GM12891 (cell line): Measurements from ENCODE around the gene AGA.

Experiments
- POLR2A ChIP-seq: IDR thresholded peaks from 2 replicates; pipeline ENCODE4 v1.6.1; 2011; ENCODE audit warnings: low read depth, low read length, control low read depth
- POLR2AphosphoS5 ChIP-seq: IDR thresholded peaks from 2 replicates; pipeline ENCODE4 v1.6.1; 2011; ENCODE audit warnings: low read depth, low read length, control low read depth
- POU2F2 ChIP-seq: IDR thresholded peaks from 2 replicates; pipeline ENCODE4 v1.6.1; 2011; ENCODE audit warnings: low read depth, mild to moderate bottlenecking, control low read depth, low read length, moderate library complexity
- TAF1 ChIP-seq: IDR thresholded peaks from 2 replicates; pipeline ENCODE4 v1.6.1; 2011; ENCODE audit warnings: low read depth, low read length, control low read depth

DNA sequence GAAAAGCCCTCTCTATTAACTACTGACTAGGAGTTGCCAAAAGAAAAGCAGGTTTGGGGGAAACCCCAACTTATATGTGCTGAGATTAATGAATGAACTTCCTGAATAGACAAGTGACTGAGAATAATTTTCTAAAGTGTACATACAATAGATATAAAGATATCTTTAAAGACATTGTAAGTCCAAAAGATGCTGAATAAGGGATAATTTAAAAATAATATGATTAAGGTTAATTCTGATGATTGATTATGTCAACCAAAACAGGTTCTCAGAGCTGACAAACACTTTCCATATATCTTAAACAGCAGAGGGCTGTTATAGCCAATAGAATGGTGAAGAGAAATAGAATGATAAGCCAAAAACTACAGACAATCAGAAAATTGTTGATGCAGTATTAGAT, 28.6 kb downstream of the AGA start:
- TF ChIP-seq POLR2A (no peak), POLR2AphosphoS5 (no peak), TAF1 (no peak), POU2F2 (no peak)
